SK-N-SH treated with all-trans-retinoic acid at 6 μM for 48 hours (cell line): ENCODE data around the gene STK11.

Experiments used
- CSDC2 ChIP-seq: fragments of 250-450 bp; sonication (Bioruptor Pico); IDR thresholded peaks from 2 replicates; pipeline ENCODE4 v1.5.0; 2020; ENCODE audit warnings: mild to moderate bottlenecking, moderate library complexity
- PPARA ChIP-seq: fragments of 250-450 bp; sonication (Bioruptor Pico); IDR thresholded peaks from 2 replicates; pipeline ENCODE4 v1.5.0; 2020; ENCODE audit warnings: mild to moderate bottlenecking, borderline replicate concordance
- RARB ChIP-seq: fragments of 250-450 bp; sonication (Bioruptor Pico); IDR thresholded peaks from 2 replicates; pipeline ENCODE4 v1.8.0; 2021; ENCODE audit warnings: mild to moderate bottlenecking, moderate library complexity
- ZC3H10 ChIP-seq: fragments of 250-450 bp; sonication (Bioruptor Pico); IDR thresholded peaks from 2 replicates; pipeline ENCODE4 v1.5.1; 2021; ENCODE audit warnings: mild to moderate bottlenecking, moderate library complexity
- ZFP3 ChIP-seq: fragments of 250-450 bp; sonication (Bioruptor Pico); IDR thresholded peaks from 2 replicates; pipeline ENCODE4 v1.5.0; 2020; ENCODE audit warnings: mild to moderate bottlenecking, moderate library complexity
- ZNF70 ChIP-seq: fragments of 450-650 bp; formaldehyde crosslinking; IDR thresholded peaks from 2 replicates; pipeline ENCODE4 v1.5.0; 2020; ENCODE audit warnings: mild to moderate bottlenecking, moderate library complexity

GRCh38 chr19:1276628-1277022 lies 71.0 kb downstream of the STK11 start:
- TF ChIP-seq ZC3H10 (CRISPR knock-in tag) (no peak), PPARA (no peak), ZNF70 (no peak), ZFP3 (CRISPR knock-in tag) (no peak), RARB (CRISPR knock-in tag) (no peak), CSDC2 (CRISPR knock-in tag) (no peak)
